GM20000 (cell line): ENCODE measurements around the gene UBE2D3.

Experiments
- DNase-seq: peaks from one replicate; pipeline ENCODE4 v3.0.0; 2012; ENCODE audit warnings: low spot score
- TF ChIP-seq, protein P1 (sequence below): IDR thresholded peaks from 2 replicates; pipeline ENCODE4 v1.5.1; 2012; ENCODE audit warnings: mild to moderate bottlenecking, control low read depth; ENCODE audit errors: extremely low read depth, missing control alignments

Gene UBE2D3

GRCh38 chr4:102779204-102779603 is 48.1 kb downstream of the UBE2D3 start:
- TF ChIP-seq, protein P1, sequence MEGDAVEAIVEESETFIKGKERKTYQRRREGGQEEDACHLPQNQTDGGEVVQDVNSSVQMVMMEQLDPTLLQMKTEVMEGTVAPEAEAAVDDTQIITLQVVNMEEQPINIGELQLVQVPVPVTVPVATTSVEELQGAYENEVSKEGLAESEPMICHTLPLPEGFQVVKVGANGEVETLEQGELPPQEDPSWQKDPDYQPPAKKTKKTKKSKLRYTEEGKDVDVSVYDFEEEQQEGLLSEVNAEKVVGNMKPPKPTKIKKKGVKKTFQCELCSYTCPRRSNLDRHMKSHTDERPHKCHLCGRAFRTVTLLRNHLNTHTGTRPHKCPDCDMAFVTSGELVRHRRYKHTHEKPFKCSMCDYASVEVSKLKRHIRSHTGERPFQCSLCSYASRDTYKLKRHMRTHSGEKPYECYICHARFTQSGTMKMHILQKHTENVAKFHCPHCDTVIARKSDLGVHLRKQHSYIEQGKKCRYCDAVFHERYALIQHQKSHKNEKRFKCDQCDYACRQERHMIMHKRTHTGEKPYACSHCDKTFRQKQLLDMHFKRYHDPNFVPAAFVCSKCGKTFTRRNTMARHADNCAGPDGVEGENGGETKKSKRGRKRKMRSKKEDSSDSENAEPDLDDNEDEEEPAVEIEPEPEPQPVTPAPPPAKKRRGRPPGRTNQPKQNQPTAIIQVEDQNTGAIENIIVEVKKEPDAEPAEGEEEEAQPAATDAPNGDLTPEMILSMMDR, result no peak
- DNase-seq, result no peak

GRCh38 chr4:102778720-102779119 is 48.6 kb downstream of the UBE2D3 start:
- TF ChIP-seq, protein P1, result no peak
- no peak for DNase-seq

DNA sequence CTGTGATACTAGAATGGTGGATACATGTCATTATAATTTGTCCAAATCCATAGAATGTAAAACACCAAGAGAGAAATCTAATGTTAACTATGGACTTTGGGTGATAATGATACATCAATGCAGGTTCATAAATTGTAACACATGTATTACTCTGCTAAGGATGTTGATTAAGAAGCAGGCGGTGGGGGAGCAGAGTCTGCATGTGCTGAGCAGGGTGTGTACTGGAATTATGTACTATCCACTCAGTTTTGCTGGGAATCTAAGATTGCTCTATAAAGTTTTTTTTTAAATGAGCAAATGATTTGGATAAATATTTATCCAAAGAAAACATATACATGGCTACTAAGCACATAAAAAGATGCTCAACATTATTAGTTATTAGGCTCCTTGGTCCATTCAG is 51.5 kb downstream of the UBE2D3 start:
- TF ChIP-seq, protein P1, result no peak
- no peak for DNase-seq

GRCh38 chr4:102774254-102774653 is 53.1 kb downstream of the UBE2D3 start:
- TF ChIP-seq, protein P1, result no peak
- no peak for DNase-seq

DNA sequence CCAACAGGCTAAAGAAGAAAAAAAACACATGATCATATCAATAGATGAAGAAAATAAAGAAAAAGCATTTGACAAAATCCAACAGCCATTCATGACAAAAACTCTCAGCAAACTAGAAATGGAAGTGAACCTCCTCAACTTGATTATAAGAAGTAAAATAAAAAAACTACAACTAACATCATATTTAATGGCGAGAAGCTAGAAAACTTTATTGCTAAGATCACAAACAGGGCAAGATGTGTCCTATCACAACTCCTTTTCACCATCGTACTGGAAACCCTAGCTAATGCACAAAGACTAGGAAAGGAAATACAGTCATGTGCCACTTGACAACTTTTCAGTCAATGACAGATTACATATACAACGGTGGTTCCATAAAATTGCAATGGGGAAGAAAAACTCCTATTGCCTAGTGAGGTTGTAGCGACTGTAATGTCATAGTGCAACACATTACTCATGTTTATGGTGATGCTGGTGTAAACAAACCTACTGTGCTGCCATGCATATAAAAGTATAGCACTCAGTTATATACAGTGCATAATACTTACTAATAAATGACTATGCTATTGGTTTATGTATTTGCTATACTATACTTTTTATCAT is 54.5 kb downstream of the UBE2D3 start:
- TF ChIP-seq, protein P1, result no peak
- DNase-seq, result no peak

- no peak for DNase-seq
- TF ChIP-seq, protein P1, result no peak
Measured at GRCh38 chr4:102764901-102765300, 62.5 kb downstream of the UBE2D3 start.

GRCh38 chr4:102761906-102762305 is 65.4 kb downstream of the UBE2D3 start:
- TF ChIP-seq, protein P1, result no peak
- DNase-seq, result no peak
